Left lobe of liver (tissue), 1 donor: ENCODE results near the gene OR13C9. TPM values are rescaled to one million over a fixed set of nuclear protein-coding genes. Genes with fewer than 3 reads are reported as not detected.

ENCODE experiments used
- total RNA-seq: library from RNA; stranded (reverse); gene quantifications from one replicate; pipeline ENCODE4 v1.2.1, GENCODE V29; 2021
- donor health status: DM: no; HTN: yes; CAD: no.

Gene OR13C9
- total RNA-seq, 1 donor from 2014 or later, result 0.23 TPM

Other genes starting within 250 kb of the OR13C9 start
- gene OR13F1, start 113.9 kb downstream of the OR13C9 start, total RNA-seq, result not detected
- gene OR13C4, start 91.0 kb downstream of the OR13C9 start, total RNA-seq, result not detected
- 0.28 TPM for gene OR13C3, start 81.3 kb downstream of the OR13C9 start, total RNA-seq
- not detected for gene OR13C8, start 49.0 kb downstream of the OR13C9 start, total RNA-seq
- gene OR13C5, start 18.8 kb downstream of the OR13C9 start, total RNA-seq, result not detected
- 0.28 TPM for gene OR13C2, start 12.6 kb downstream of the OR13C9 start, total RNA-seq
- not detected for gene OR13D1, start 76.3 kb upstream of the OR13C9 start, total RNA-seq
- 18.4 TPM for gene NIPSNAP3A, start 129.5 kb upstream of the OR13C9 start, total RNA-seq
- 0.28 TPM for gene NIPSNAP3B, start 145.9 kb upstream of the OR13C9 start, total RNA-seq